Ramos (cell line): ENCODE results near the gene CCDC186.

Source experiments
- in situ Hi-C: fragments of 300-500 bp; cut with MboI; formaldehyde crosslinking; loops from one replicate; pipeline ENCODE4 v1.14.3; 2022; ENCODE audit warnings: low sequenced_read_pairs; ENCODE audit not compliant: unreplicated experiment

CCDC186 gene

GRCh38 chr10:114173921-114174694 is at the start of gene CCDC186:
Gene CCDC186 (minus strand): TSS chr10:114174203. CDS start chr10:114163268, 10,935 bp downstream.
- in situ Hi-C loops, result no loop called here

- in situ Hi-C loops, result no loop called here
Observed at GRCh38 chr10:114223066-114223465, 49.1 kb upstream of the CCDC186 start.

- in situ Hi-C loops, result no loop called here
Observed at GRCh38 chr10:114221235-114221634, 47.2 kb upstream of the CCDC186 start.

GRCh38 chr10:114220281-114220680 is 46.3 kb upstream of the CCDC186 start:
- in situ Hi-C loops, result no loop called here

DNA sequence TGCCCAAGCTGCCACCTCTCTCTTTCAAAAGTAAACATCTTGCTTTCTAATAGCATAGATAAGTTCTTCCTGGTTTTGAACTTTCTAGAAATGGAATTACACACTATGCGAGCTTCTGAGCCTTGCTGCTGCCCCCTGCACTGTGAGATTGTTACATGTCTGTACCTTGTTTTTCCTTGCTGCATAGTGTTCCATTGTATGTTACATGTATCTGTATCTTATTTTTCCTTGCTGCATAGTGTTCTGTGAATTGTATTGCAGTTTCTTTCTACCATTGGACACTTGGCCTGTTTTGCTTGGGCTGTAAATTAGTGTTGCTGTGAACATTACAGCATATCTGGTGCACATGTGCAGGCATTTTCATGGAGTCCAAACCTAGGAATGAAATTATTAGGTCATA is 41.0 kb upstream of the CCDC186 start:
- in situ Hi-C loops, result no loop called here

GRCh38 chr10:114212153-114212552 is 38.1 kb upstream of the CCDC186 start:
- in situ Hi-C loops, result no loop called here

DNA sequence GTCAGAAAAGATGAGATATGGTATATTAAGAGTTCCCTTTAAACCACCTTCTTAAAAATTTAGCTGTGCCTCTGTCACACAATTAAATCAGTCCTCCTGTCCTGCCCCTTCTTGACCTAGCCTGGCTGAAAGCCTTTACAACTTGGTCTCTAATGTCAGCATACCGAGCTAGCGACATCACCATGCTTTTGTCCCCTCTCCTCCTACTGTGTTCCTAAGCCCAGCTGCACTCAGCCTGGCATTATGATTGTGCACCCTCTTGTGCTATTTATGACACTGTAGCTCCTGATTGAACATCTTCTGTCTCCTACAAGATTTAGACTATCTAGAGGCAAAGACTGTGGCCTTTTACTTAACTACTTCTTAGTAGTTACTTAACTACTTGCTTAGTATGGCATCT is 34.3 kb upstream of the CCDC186 start:
- in situ Hi-C loops, result no loop called here

GRCh38 chr10:114207349-114207748 is 33.3 kb upstream of the CCDC186 start:
- in situ Hi-C loops, result no loop called here

DNA sequence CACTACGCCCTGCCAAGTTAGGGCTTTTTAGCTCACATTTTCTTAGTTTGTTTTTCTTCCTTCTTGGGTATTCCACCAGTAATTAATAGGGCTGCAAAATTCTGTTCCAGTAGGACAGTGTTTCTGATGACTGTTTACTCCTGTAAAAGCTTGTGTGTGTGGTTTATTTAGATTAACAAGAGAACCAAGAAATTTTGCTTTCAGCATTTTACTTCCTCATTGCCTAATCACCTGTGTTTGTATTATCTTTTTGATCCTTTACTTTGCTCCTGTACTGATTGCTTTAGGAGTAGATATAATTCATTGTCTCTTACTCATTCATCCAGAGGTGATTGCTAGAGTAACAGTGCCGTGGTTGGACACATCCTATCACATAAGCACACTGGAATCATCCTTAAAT is 32.9 kb upstream of the CCDC186 start:
- in situ Hi-C loops, result no loop called here

DNA sequence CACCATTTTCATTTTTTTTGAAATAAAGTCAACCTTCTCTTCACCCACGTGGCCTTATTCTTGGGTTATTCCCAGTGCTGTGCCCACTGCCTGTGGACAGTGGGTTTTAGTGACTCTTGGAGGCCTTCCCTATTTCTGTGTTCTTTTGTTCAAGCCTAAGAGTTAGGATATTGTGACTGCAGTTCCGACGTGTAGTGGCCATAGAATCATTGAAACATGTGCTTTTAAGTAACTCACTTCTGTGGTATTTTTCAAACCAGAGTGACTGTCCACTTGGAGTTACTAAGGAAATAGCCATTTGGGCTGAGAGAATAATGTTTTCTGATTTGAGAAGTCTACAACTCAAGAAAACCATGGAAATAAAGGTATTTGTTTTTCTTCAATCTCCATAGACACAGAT is 28.8 kb upstream of the CCDC186 start:
- in situ Hi-C loops, result no loop called here

GRCh38 chr10:114199239-114199638 is 25.2 kb upstream of the CCDC186 start:
- in situ Hi-C loops, result no loop called here

- in situ Hi-C loops, result no loop called here
Observed at GRCh38 chr10:114195079-114195478, 21.1 kb upstream of the CCDC186 start.

DNA sequence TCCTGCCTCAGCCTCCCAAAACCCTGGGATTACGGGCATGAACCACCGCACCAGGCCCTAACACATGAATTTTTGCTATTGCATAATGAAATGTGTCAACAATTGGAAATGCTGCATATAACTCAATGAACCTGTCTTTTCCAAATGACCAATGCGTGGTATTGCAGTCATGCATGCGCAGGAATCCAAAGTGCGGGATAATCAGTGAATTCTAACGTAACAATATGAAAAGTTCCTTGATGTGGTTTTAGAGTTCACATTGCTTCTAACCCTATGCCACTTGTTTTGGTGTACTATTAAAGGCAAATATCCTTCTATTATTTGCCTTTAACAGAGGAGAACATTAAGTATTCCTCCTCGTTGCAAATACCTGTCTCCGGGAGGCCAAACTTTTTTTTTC is 15.7 kb upstream of the CCDC186 start:
- in situ Hi-C loops, result no loop called here

DNA sequence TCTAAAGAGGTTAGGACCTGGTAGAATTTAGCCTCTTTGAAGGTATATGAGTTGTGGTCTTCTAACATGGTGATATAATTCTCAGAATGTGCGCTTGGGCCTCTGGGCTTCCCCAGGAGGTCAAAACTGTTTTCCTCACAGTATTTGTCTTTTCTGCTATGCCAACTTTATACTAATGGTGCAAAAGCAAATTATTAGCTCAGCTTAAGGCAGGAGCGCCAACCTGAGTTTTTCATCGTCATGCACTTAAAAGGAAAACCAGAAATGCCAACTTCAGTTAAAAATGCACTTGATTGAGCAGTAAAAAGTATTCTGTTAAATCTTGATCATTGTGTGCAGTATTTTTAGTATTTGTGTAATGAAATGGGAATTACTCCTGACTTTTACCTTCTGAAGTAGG is 14.9 kb upstream of the CCDC186 start:
- in situ Hi-C loops, result no loop called here

- in situ Hi-C loops, result no loop called here
Observed at GRCh38 chr10:114188001-114188400, 14.0 kb upstream of the CCDC186 start.

GRCh38 chr10:114184276-114184675 is 10.3 kb upstream of the CCDC186 start:
- in situ Hi-C loops, result no loop called here

GRCh38 chr10:114183563-114183962 is 9.6 kb upstream of the CCDC186 start:
- in situ Hi-C loops, result no loop called here

DNA sequence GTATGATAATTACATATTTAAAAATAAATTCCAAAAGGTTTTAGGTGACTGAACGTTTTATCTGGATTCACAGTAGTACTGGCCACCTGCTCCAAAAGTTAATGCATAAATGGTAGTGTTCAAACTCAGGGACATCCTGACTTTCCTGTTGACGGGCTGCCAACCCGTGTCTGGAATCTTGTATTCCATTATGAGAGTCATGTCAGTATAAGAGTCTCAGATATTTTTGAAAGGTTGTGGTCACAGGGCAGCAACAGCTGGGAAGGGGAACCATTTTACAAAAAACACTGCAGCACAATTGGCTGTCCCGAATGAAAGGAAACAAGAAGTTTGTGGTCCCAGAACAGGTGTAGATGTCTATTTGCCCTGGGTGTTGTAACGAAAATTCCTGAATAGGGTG is 8.0 kb upstream of the CCDC186 start:
- in situ Hi-C loops, result no loop called here

DNA sequence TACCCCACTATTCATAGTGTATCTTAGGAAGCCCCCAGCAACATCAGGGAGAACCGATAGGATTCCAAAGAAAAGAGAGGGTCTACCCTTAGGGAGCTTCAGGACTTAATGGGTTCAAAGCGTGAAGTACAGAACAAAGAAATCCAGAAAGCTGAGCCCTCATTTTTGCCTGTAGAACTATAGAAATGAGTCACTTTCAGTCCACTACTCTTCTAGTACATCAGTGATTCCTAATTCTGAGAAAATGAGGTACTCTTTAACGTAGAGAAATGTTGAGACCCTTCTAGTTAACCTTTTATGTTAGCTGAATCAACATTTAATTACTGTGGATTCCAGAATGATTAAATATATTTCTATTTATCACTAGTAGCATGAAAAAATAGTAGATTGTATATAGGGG is 6.9 kb upstream of the CCDC186 start:
- in situ Hi-C loops, result no loop called here

GRCh38 chr10:114179747-114180146 is 5.7 kb upstream of the CCDC186 start:
- in situ Hi-C loops, result no loop called here

DNA sequence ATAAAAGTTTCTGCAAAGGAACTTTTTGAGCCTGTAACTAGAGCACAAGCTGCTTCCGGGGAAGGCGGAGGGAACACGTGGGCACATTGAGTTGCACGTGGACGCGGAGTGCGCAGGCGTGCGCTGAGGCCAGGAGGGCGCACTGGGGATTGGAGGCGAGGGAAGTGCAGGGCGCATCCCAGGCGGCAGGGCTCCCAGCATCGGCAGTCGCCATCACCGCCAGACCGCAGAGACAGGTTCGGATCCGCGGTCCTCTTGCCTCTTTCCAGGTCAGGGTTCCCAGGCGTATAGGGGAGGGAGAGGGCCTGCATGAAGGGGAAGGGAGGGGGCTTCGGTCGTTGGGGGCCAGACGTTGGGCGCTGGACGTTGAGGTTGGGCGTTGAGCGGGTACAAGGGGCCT is 5.1 kb upstream of the CCDC186 start, which contains the start of gene TDRD1:
Gene TDRD1, plus strand, starts transcription at position 206 of the 400 bp plus-strand sequence. CDS start 8,479 bp downstream, outside the sequence.
- in situ Hi-C loops, result no loop called here

- in situ Hi-C loops, result no loop called here
Observed at GRCh38 chr10:114176511-114176910, 2.5 kb upstream of the CCDC186 start.
